CD4-positive, alpha-beta T cell (primary cell): ENCODE data around the gene CNOT6L. TPM values are rescaled to one million over a fixed set of nuclear protein-coding genes. Genes with fewer than 3 reads are reported as not detected.
A peak's percentile ranks its signal among the peaks of the same experiment; 100 is the strongest.
"Not testable (repeated sequence)": the region's sequence is repeated elsewhere in the genome, so short reads cannot be mapped to it uniquely, and the experiment has no call there.

ENCODE experiments used
- ATAC-seq: fragments of 200-7000 bp; cut with Tn5 transposase; one replicate; pipeline ENCODE4 v1.10.0; 2022; ENCODE audit warnings: mild to moderate bottlenecking; ENCODE audit not compliant: poor library complexity
- CTCF ChIA-PET: fragments of 350-600 bp; sonication (Branson Sonifier 250); formaldehyde crosslinking; loops from one replicate; lab custom pipeline; 2021; ENCODE audit warnings: antibody characterized with exemption, inconsistent platforms; lab: Charles Lee
- POLR2A ChIA-PET: fragments of 350-600 bp; sonication (Branson Sonifier 250); formaldehyde crosslinking; loops from one replicate; lab custom pipeline; 2021; ENCODE audit warnings: antibody characterized with exemption, inconsistent platforms; lab: Charles Lee
- DNase-seq, 14 experiments: peaks; one replicate each; pipeline ENCODE4 v3.0.0-alpha.2; 2013 to 2020; ENCODE audit warnings: mixed read lengths in 2 of 14
- H3K27ac ChIP-seq, 2 donors: one replicate each; pipeline versions ENCODE4 v1.5.1 to v1.7.0; 2013; ENCODE audit warnings: low read length in 2 of 2, low read depth in 1 of 2, mild to moderate bottlenecking in 1 of 2
- H3K27me3 ChIP-seq, 2 experiments: 1 replicate in 1 of 2; 2 replicates in 1 of 2; pipeline versions ENCODE4 v1.6.1 to v1.7.0; 2013; ENCODE audit warnings: low read length in 2 of 2, control low read depth in 1 of 2, mild to moderate bottlenecking in 1 of 2, moderate library complexity in 1 of 2; ENCODE audit not compliant: insufficient read depth in 2 of 2, control insufficient read depth in 1 of 2
- H3K36me3 ChIP-seq: one replicate; pipeline ENCODE4 v1.6.1; 2013; ENCODE audit warnings: low read length, control low read depth; ENCODE audit not compliant: insufficient read depth
- H3K4me1 ChIP-seq: one replicate; pipeline ENCODE4 v1.6.1; 2013; ENCODE audit warnings: low read length, control low read depth; ENCODE audit not compliant: insufficient read depth
- H3K4me3 ChIP-seq: one replicate; pipeline ENCODE4 v1.5.1; 2013; ENCODE audit warnings: mild to moderate bottlenecking, low read length, moderate library complexity
- H3K9me3 ChIP-seq, 2 experiments: 1 replicate in 1 of 2; 2 replicates in 1 of 2; pipeline versions ENCODE4 v1.6.1 to v1.7.0; 2013; ENCODE audit warnings: low read length in 2 of 2, mild to moderate bottlenecking in 2 of 2, control low read depth in 1 of 2, moderate library complexity in 1 of 2; ENCODE audit not compliant: control insufficient read depth in 1 of 2, insufficient read depth in 1 of 2
- H3K27ac Mint-ChIP-seq: one replicate; pipeline ENCODE4 v1.8.0; 2020; ENCODE audit warnings: mixed read lengths
- H3K27me3 Mint-ChIP-seq: one replicate; pipeline ENCODE4 v1.8.0; 2021; ENCODE audit warnings: mixed read lengths
- H3K36me3 Mint-ChIP-seq: one replicate; pipeline ENCODE4 v1.8.0; 2021; ENCODE audit warnings: low read depth, mixed read lengths
- H3K4me1 Mint-ChIP-seq: one replicate; pipeline ENCODE4 v1.8.0; 2021; ENCODE audit warnings: low read depth, mixed read lengths
- H3K4me3 Mint-ChIP-seq: one replicate; pipeline ENCODE4 v1.8.0; 2020; ENCODE audit warnings: mild to moderate bottlenecking, mixed read lengths
- H3K9me3 Mint-ChIP-seq: one replicate; pipeline ENCODE4 v1.8.0; 2020; ENCODE audit warnings: mixed read lengths
- intact Hi-C, 2 experiments: fragments of 100-400 bp; cut with DNase I in 1 of 2; cut with micrococcal nuclease in 1 of 2; formaldehyde crosslinking; loops; one replicate each; pipeline versions ENCODE4 v1.15.1 to v1.9.0; 2023 to 2025; cut with DNase I, micrococcal nuclease
- total RNA-seq, 174 experiments: library from RNA in 2 of 174; stranded (reverse) in 2 of 174; gene quantifications; one replicate each; pipeline ENCODE4 v1.2.3 and lab custom pipeline; 2021 to 2026
- TF ChIP-seq, protein P1 (sequence below): fragments of 200-600 bp; IDR thresholded peaks from one replicate; pipeline ENCODE4 v1.8.0; 2022; ENCODE audit warnings: antibody characterized with exemption, mild to moderate bottlenecking

CNOT6L gene
- total RNA-seq, 2 experiments from 2014 or later = 216 to 234 TPM

DNA sequence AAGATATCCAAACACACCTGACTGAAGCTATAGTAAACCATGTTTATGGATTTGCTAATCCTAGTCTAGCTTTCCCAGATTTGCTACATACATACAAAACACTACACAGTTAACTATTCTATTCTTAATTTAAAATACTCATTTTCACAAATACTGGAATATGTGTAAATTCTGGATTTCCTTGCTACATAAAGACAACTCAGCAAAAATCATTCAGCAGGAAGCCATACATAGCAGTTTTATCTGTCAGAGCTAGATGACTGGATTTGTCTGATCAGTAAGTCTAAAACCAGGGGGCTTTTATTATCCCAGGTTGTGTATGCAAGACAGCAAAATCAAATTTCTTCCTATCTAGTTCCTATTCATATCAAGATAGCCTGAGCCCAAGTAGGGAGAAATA, 98.1 kb downstream of the CNOT6L start:
- Mint-ChIP-seq H3K4me1 (peaks cover 11% of the 10 kb centered on the region), H3K4me3 (no peak overlapping the region), H3K27me3 (no peaks in the 10 kb centered on the region), H3K9me3 (no peaks in the 10 kb centered on the region), H3K36me3 (peaks cover 82% of the 10 kb centered on the region), H3K27ac (no peak overlapping the region)
- no peaks in the 10 kb centered on the region for H3K27me3 ChIP-seq
- no peak overlapping the region for H3K4me3 ChIP-seq
- DNase-seq (no peak), ATAC-seq (no peak)
- no peaks in the 10 kb centered on the region for H3K9me3 ChIP-seq
- peaks cover 77% of the 10 kb centered on the region for H3K36me3 ChIP-seq
- intact Hi-C loops = no loop called here
- ChIA-PET POLR2A (no interaction called here), CTCF (no interaction called here)
- H3K4me1 ChIP-seq = no peaks in the 10 kb centered on the region
- no peak overlapping the region for H3K27ac ChIP-seq
- TF ChIP-seq, protein P1, sequence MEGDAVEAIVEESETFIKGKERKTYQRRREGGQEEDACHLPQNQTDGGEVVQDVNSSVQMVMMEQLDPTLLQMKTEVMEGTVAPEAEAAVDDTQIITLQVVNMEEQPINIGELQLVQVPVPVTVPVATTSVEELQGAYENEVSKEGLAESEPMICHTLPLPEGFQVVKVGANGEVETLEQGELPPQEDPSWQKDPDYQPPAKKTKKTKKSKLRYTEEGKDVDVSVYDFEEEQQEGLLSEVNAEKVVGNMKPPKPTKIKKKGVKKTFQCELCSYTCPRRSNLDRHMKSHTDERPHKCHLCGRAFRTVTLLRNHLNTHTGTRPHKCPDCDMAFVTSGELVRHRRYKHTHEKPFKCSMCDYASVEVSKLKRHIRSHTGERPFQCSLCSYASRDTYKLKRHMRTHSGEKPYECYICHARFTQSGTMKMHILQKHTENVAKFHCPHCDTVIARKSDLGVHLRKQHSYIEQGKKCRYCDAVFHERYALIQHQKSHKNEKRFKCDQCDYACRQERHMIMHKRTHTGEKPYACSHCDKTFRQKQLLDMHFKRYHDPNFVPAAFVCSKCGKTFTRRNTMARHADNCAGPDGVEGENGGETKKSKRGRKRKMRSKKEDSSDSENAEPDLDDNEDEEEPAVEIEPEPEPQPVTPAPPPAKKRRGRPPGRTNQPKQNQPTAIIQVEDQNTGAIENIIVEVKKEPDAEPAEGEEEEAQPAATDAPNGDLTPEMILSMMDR = no peak

DNA sequence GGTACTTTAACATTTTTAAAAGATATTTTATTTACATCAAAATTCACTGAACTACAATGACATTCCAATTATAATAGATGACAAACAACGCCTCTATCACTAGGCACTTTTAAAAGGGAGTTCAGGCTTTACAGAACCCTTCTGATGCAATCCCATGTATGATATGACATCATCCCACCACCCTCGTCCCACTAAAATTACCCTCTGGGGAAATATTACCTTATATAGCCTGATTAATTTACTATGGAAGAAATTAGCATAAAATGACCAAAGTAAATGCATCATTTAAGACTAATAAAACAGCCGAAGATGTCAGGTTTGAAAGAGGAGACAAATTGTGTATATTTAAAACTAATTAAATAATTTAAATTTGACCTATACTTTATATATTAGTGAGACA, 100.7 kb downstream of the CNOT6L start:
- H3K36me3 Mint-ChIP-seq = peaks cover 65% of the 10 kb centered on the region
- CTCF ChIA-PET = interaction anchor here (1.5 kb wide), 1 partner anchor 13 kb away, joined by 4 read pairs; no protein-coding TSS in a partner anchor
- intact Hi-C loops = not testable (repeated sequence)

DNA sequence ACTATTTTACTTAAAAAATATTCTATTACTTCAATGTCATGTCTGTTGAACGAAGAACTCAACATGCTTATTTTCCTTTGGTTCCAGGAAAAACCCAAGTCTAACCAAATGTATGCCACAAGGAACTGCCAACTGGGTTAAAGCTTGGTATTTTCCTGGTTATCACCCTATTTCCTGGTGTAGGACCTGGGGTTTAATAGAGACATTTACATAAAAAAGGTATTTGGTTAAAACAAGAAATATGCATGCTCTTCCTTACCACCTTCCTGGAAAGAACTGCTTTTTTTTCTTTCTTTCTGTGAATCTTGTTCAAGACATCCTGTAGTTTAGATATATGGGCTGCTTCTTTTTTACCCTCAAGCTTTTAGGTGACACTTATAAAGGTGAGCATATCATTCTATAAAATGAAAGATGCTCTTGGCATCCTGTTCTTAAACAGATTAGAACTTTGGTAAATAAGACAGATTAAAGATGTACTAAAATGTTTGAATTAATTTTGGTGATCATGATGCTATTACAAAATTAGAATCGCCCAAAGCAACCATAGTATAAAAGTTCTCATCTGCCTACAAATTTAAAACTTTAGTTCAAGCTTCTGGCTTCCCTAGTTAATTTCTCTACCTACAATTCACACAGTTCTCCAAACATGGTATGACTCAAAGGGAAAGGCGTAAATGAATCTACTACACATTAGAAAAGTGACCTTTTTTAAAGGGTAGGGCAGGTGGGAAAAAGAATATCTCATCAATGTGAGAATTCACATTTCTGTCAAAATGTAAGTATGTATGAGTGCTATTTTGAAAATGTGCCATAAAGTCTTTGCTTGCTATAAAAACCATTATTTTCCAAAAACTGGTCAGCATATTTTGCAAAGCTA, 103.5 kb downstream of the CNOT6L start:
- CTCF ChIA-PET = interaction anchor here (1.5 kb wide), 1 partner anchor 8 kb away, joined by 3 read pairs; no protein-coding TSS in a partner anchor
- no peaks in the 10 kb centered on the region for H3K9me3 ChIP-seq
- Mint-ChIP-seq H3K4me3 (no peak overlapping the region), H3K27ac (peak overlapping the region; percentile 43), H3K36me3 (peaks cover 62% of the 10 kb centered on the region), H3K9me3 (no peaks in the 10 kb centered on the region), H3K27me3 (no peaks in the 10 kb centered on the region), H3K4me1 (peaks cover 14% of the 10 kb centered on the region)
- H3K4me3 ChIP-seq = no peak overlapping the region
- H3K36me3 ChIP-seq = peaks cover 44% of the 10 kb centered on the region
- TF ChIP-seq, protein P1 = no peak
- DNase-seq (no peak), ATAC-seq (no peak)
- H3K27ac ChIP-seq = no peak overlapping the region
- intact Hi-C loops = no loop called here
- H3K27me3 ChIP-seq = no peaks in the 10 kb centered on the region
- POLR2A ChIA-PET = interaction anchor here (1.4 kb wide), 1 partner anchor 103 kb away, joined by 3 read pairs; no protein-coding TSS in a partner anchor
- H3K4me1 ChIP-seq = no peaks in the 10 kb centered on the region

More for the DNA sequence above, 100.7 kb downstream of the CNOT6L start:
- H3K27me3 Mint-ChIP-seq, DNase-seq, H3K9me3 ChIP-seq, H3K4me1 ChIP-seq, H3K4me3 Mint-ChIP-seq, H3K27ac ChIP-seq, H3K4me3 ChIP-seq, POLR2A ChIA-PET, H3K9me3 Mint-ChIP-seq, ATAC-seq, H3K27ac Mint-ChIP-seq, H3K27me3 ChIP-seq: not testable (repeated sequence)
- H3K36me3 ChIP-seq = peaks cover 59% of the 10 kb centered on the region
- peaks cover 17% of the 10 kb centered on the region for H3K4me1 Mint-ChIP-seq
